PFSK-1 (cell line): ENCODE results near the gene SORBS1.

Source experiments
- FOXP2 ChIP-seq: optimal IDR thresholded peaks from 2 replicates; pipeline ENCODE3; 2011; ENCODE audit warnings: borderline replicate concordance, control low read depth, inconsistent platforms; ENCODE audit not compliant: insufficient read depth; ENCODE audit errors: extremely low read length, extremely low read depth
- POLR2AphosphoS5 ChIP-seq: IDR thresholded peaks from 2 replicates; pipeline ENCODE4 v1.6.1; 2012; ENCODE audit warnings: low read depth, mild to moderate bottlenecking, control low read depth, low read length, moderate library complexity
- TAF1 ChIP-seq: IDR thresholded peaks from 2 replicates; pipeline ENCODE4 v1.6.1; 2012; ENCODE audit warnings: low read length, control low read depth, borderline replicate concordance; ENCODE audit not compliant: insufficient read depth
- TF ChIP-seq, protein P1 (sequence below), 2 experiments: IDR thresholded peaks; 2 replicates each; pipeline versions ENCODE4 v1.6.1 to v1.8.0; 2011 to 2012; ENCODE audit warnings: low read depth in 2 of 2, low read length in 2 of 2, control low read depth in 1 of 2, inconsistent platforms in 1 of 2, mild to moderate bottlenecking in 1 of 2, moderate library complexity in 1 of 2; ENCODE audit not compliant: insufficient read depth in 1 of 2

- TF ChIP-seq FOXP2 (no peak), POLR2AphosphoS5 (no peak), TAF1 (no peak)
- TF ChIP-seq, protein P1, sequence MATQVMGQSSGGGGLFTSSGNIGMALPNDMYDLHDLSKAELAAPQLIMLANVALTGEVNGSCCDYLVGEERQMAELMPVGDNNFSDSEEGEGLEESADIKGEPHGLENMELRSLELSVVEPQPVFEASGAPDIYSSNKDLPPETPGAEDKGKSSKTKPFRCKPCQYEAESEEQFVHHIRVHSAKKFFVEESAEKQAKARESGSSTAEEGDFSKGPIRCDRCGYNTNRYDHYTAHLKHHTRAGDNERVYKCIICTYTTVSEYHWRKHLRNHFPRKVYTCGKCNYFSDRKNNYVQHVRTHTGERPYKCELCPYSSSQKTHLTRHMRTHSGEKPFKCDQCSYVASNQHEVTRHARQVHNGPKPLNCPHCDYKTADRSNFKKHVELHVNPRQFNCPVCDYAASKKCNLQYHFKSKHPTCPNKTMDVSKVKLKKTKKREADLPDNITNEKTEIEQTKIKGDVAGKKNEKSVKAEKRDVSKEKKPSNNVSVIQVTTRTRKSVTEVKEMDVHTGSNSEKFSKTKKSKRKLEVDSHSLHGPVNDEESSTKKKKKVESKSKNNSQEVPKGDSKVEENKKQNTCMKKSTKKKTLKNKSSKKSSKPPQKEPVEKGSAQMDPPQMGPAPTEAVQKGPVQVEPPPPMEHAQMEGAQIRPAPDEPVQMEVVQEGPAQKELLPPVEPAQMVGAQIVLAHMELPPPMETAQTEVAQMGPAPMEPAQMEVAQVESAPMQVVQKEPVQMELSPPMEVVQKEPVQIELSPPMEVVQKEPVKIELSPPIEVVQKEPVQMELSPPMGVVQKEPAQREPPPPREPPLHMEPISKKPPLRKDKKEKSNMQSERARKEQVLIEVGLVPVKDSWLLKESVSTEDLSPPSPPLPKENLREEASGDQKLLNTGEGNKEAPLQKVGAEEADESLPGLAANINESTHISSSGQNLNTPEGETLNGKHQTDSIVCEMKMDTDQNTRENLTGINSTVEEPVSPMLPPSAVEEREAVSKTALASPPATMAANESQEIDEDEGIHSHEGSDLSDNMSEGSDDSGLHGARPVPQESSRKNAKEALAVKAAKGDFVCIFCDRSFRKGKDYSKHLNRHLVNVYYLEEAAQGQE (IDR thresholded peaks at IDR 0.05; ENCODE audit: insufficient read depth in 1 of 2, low read depth in 2 of 2, low read length in 2 of 2): no peak
Measured at GRCh38 chr10:95532536-95532935, 28.6 kb downstream of the SORBS1 start.
